Mesendoderm (in vitro differentiated cells): Measurements from ENCODE around the gene SLC6A5.

Source experiments
- DNase-seq: peaks from one replicate; pipeline ENCODE4 v3.0.0; 2013
- H2AK5ac ChIP-seq: 2 replicates; pipeline ENCODE4 v1.6.1; 2013; ENCODE audit warnings: low read length, inconsistent platforms
- H2BK120ac ChIP-seq: 2 replicates; pipeline ENCODE4 v1.6.1; 2013; ENCODE audit warnings: low read depth, mild to moderate bottlenecking, low read length, moderate library complexity, mixed read lengths
- H2BK15ac ChIP-seq: replicated peaks from 2 replicates; pipeline ENCODE4 v1.6.1; 2013; ENCODE audit warnings: low read depth, mild to moderate bottlenecking, moderate library complexity
- H2BK5ac ChIP-seq: 2 replicates; pipeline ENCODE4 v1.6.1; 2013; ENCODE audit warnings: low read length, inconsistent platforms
- H3K18ac ChIP-seq: 2 replicates; pipeline ENCODE4 v1.6.1; 2013; ENCODE audit warnings: mild to moderate bottlenecking, low read length, mixed read lengths
- H3K23ac ChIP-seq: one replicate; pipeline ENCODE4 v1.6.1; 2013; ENCODE audit warnings: low read length
- H3K27ac ChIP-seq: 2 replicates; pipeline ENCODE4 v1.5.1; 2013; ENCODE audit warnings: low read depth, mild to moderate bottlenecking, inconsistent platforms, low read length, moderate library complexity
- H3K27me3 ChIP-seq: 2 replicates; pipeline ENCODE4 v1.6.1; 2013; ENCODE audit warnings: low read length, control low read depth, mild to moderate bottlenecking, inconsistent platforms; ENCODE audit not compliant: insufficient read depth, poor library complexity
- H3K36me3 ChIP-seq: 2 replicates; pipeline ENCODE4 v1.6.1; 2013; ENCODE audit warnings: low read length, inconsistent platforms; ENCODE audit not compliant: control insufficient read depth, insufficient read depth
- H3K4ac ChIP-seq: one replicate; pipeline ENCODE4 v1.6.1; 2013; ENCODE audit warnings: low read depth, mild to moderate bottlenecking, low read length, moderate library complexity
- H3K4me1 ChIP-seq: 2 replicates; pipeline ENCODE4 v1.6.1; 2013; ENCODE audit warnings: low read depth, low read length, inconsistent platforms; ENCODE audit not compliant: control insufficient read depth
- H3K4me2 ChIP-seq: 2 replicates; pipeline ENCODE4 v1.6.1; 2013; ENCODE audit warnings: low read length
- H3K4me3 ChIP-seq: 2 replicates; pipeline ENCODE4 v1.5.1; 2013; ENCODE audit warnings: mild to moderate bottlenecking, low read length
- H3K56ac ChIP-seq: one replicate; pipeline ENCODE4 v1.6.1; 2013; ENCODE audit warnings: low read length
- H3K79me1 ChIP-seq: 2 replicates; pipeline ENCODE4 v1.6.1; 2013; ENCODE audit warnings: low read length, inconsistent platforms
- H3K79me2 ChIP-seq: 2 replicates; pipeline ENCODE4 v1.6.1; 2013; ENCODE audit warnings: mild to moderate bottlenecking, low read length; ENCODE audit not compliant: control insufficient read depth, insufficient read depth
- H3K9ac ChIP-seq: 2 replicates; pipeline ENCODE4 v1.6.1; 2013; ENCODE audit warnings: low read length, inconsistent platforms
- H4K5ac ChIP-seq: one replicate; pipeline ENCODE4 v1.6.1; 2013; ENCODE audit warnings: low read length
- H4K8ac ChIP-seq: one replicate; pipeline ENCODE4 v1.6.1; 2013; ENCODE audit warnings: low read depth, mild to moderate bottlenecking, control low read depth, low read length, moderate library complexity
- WGBS: extraction: QIAGEN DNeasy Blood & Tissue Kit; methylation state at CpG from one replicate; pipeline ENCODE4 v1.1.7; 2013; ENCODE audit warnings: low lambda C conversion rate, missing lambda C conversion rate; ENCODE audit not compliant: insufficient coverage; ENCODE audit errors: extremely low coverage; 5-methylcytosine and 5-hydroxymethylcytosine counted together

The SLC6A5 gene

DNA sequence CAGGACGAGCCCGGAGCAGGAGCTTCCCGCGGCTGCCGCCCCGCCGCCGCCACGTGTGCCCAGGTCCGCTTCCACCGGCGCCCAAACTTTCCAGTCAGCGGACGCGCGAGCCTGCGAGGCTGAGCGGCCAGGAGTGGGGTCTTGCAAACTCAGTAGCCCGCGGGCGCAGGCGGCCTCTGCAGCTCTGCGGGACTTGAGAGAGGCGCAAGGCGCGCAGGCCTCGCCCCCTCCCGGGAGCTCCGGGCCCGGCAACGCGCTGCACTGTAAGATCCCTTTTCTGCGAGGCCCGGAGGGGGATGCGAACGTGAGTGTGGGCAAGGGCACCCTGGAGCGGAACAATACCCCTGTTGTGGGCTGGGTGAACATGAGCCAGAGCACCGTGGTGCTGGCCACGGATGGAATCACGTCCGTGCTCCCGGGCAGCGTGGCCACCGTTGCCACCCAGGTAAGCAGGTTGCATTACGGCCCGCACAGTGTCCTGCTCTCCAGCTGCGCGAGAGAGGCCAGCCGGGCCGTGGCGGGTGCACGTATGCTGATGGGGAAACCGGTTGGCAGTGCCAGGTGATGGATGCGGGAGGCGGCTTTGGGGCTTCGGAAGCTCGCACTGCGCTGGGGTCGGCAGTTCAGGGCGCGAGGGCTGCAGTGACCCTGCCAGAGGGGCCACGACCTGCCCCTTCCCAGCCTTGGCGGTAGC, 2.0 kb downstream of the SLC6A5 start:
- Histone ChIP-seq H2AK5ac (no peak overlapping the region), H3K56ac (no peak overlapping the region), H4K8ac (no peak overlapping the region), H3K36me3 (no peaks in the 10 kb centered on the region), H2BK5ac (no peak overlapping the region), H3K79me1 (no peaks in the 10 kb centered on the region), H3K4me3 (no peak overlapping the region), H3K4ac (no peak overlapping the region), H3K4me1 (no peaks in the 10 kb centered on the region), H2BK15ac (no peak overlapping the region), H3K27me3 (peaks cover 55% of the 10 kb centered on the region), H3K9ac (no peak overlapping the region), H3K27ac (no peak overlapping the region), H3K79me2 (no peaks in the 10 kb centered on the region), H3K18ac (no peak overlapping the region), H3K4me2 (peak overlapping the region; percentile 28), H4K5ac (no peak overlapping the region), H3K23ac (no peak overlapping the region), H2BK120ac (no peak overlapping the region)
- no CpG with 5 or more reads among the region's 63 CpGs for WGBS
- DNase-seq, result peak; percentile 53

DNA sequence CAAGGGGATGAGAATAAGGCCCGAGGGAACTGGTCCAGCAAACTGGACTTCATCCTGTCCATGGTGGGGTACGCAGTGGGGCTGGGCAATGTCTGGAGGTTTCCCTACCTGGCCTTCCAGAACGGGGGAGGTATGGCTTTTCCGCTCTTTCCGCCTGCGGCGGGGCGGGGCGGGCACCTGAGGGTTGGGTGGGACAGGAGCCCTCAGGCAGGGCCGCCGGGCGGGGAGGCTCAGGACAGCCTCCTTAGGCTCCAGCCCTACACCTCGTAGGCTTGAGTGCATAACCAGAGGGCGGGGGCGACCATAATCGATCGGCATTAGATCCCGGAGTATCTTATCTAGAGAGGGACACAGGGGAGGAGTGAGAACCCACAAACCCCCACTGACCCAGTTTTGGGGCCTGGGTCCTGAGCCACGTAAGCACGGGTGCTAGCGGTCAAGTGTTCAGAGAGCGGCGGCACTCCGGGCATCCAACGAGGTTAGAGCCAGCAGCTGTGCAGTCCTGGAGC, 4.9 kb downstream of the SLC6A5 start:
- no peak overlapping the region for H2AK5ac ChIP-seq
- H3K79me2 ChIP-seq, result no peaks in the 10 kb centered on the region
- H2BK15ac ChIP-seq, result no peak overlapping the region
- no peak overlapping the region for H3K56ac ChIP-seq
- DNase-seq, result no peak
- H2BK5ac ChIP-seq, result no peak overlapping the region
- no peak overlapping the region for H4K5ac ChIP-seq
- H4K8ac ChIP-seq, result no peak overlapping the region
- no peaks in the 10 kb centered on the region for H3K79me1 ChIP-seq
- no peak overlapping the region for H3K18ac ChIP-seq
- no peak overlapping the region for H2BK120ac ChIP-seq
- H3K4me3 ChIP-seq, result no peak overlapping the region
- H3K4me1 ChIP-seq, result no peaks in the 10 kb centered on the region
- H3K4ac ChIP-seq, result no peak overlapping the region
- no peak overlapping the region for H3K9ac ChIP-seq
- H3K36me3 ChIP-seq, result no peaks in the 10 kb centered on the region
- H3K23ac ChIP-seq, result no peak overlapping the region
- H3K4me2 ChIP-seq, result no peak overlapping the region
- peaks cover 32% of the 10 kb centered on the region for H3K27me3 ChIP-seq
- no CpG with 5 or more reads among the region's 25 CpGs for WGBS
- H3K27ac ChIP-seq, result no peak overlapping the region

DNA sequence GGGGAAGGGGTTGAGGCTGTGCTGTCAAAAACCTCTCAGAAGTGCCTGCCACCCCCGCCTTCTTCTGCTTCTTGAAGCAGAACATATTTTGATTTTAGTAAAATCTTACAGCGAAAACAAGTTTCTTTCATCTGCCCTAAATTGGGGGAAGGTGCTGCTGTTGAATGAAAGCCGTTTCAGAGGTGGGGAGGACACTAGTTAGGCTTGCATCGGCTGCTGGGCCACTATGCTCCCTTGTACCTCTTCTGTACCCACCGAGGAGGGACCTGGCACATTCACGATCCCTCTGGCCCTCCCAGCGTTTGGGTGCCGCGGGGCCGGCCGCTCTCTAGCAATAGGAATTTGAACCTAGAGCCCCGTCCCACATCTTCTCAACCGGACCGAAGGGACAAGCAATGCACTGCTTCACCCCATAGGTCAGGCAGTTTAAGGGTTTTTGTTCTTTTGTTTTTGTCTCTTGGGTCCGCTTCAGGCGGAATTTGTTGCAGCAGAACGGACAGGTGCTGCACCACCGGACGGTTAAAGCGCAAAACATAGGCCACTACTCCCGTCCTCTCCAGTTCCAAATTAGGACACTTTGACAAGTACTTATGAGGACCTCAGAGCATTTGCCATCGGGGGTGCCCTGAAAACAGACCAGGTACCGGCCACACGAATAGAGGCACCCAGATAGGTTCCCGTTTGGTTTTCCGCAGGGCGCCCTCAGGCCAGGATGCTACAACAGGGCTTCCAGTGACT, 5.6 kb downstream of the SLC6A5 start:
- Histone ChIP-seq H3K18ac (no peak overlapping the region), H3K4me1 (no peaks in the 10 kb centered on the region), H3K9ac (no peak overlapping the region), H2BK5ac (no peak overlapping the region), H2BK120ac (no peak overlapping the region), H3K36me3 (no peaks in the 10 kb centered on the region), H2AK5ac (no peak overlapping the region), H4K8ac (no peak overlapping the region), H3K23ac (no peak overlapping the region), H2BK15ac (no peak overlapping the region), H3K27me3 (peaks cover 29% of the 10 kb centered on the region), H3K79me1 (no peaks in the 10 kb centered on the region), H3K56ac (no peak overlapping the region), H4K5ac (no peak overlapping the region), H3K4ac (no peak overlapping the region), H3K27ac (no peak overlapping the region), H3K4me3 (no peak overlapping the region), H3K79me2 (no peaks in the 10 kb centered on the region), H3K4me2 (no peak overlapping the region)
- no CpG with 5 or more reads among the region's 27 CpGs for WGBS
- DNase-seq, result no peak

DNA sequence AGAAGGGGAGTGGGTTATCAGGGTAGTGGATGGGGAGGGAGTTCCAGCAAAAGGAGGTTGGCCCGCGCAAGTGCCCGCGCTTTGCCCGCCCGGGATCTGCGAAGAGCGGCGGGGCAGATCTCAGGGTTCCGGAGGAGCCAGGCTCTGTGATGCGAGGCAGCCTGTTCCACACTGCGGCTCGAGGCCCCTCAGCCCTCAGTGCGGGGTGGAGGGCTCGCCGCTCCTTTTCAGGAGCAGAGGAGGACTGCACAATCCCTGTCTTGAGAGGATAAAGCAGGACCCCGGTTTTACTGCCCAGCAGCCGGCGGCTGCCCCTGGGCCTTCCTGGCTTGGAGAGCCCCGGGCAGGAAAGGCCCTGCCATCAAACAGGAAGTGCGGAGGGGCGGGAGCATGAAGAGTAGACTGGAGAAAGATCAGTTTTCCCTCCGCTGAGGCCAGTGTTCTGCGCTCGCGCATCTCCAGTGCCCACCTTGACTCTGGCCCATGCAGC, 6.2 kb downstream of the SLC6A5 start:
- Histone ChIP-seq H2BK5ac (no peak overlapping the region), H4K8ac (no peak overlapping the region), H2BK15ac (no peak overlapping the region), H3K27me3 (peaks cover 26% of the 10 kb centered on the region), H3K79me2 (no peaks in the 10 kb centered on the region), H2BK120ac (no peak overlapping the region), H3K9ac (no peak overlapping the region), H3K18ac (no peak overlapping the region), H4K5ac (no peak overlapping the region), H3K23ac (no peak overlapping the region), H3K27ac (no peak overlapping the region), H3K4ac (no peak overlapping the region), H3K56ac (no peak overlapping the region), H3K79me1 (no peaks in the 10 kb centered on the region), H3K4me2 (no peak overlapping the region), H3K36me3 (no peaks in the 10 kb centered on the region), H3K4me1 (no peaks in the 10 kb centered on the region), H2AK5ac (no peak overlapping the region), H3K4me3 (no peak overlapping the region)
- DNase-seq, result no peak
- WGBS, result no CpG with 5 or more reads among the region's 26 CpGs

DNA sequence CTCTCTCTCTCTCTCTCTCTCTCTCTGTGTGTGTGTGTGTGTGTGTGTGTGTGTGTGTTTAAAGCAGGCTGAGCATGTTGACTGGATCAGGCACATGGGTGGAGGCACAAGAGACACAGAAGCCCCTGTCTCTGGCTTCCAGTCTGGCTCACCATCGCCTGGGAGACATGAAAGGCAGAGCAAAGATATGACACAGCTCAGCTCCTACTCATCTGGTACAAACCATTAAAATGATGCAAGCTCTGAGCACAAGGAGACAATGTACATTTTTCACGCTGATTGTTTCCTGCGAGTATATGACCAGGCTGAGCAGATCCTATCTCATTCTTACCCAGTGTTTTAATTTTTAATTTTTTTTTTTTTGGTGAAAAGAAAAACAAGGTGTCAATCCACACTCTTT, 9.5 kb downstream of the SLC6A5 start:
- H2BK5ac ChIP-seq, result no peak overlapping the region
- no peak overlapping the region for H2BK120ac ChIP-seq
- H2BK15ac ChIP-seq, result no peak overlapping the region
- no peak overlapping the region for H3K4ac ChIP-seq
- no CpG with 5 or more reads among the region's 3 CpGs for WGBS
- H3K27ac ChIP-seq, result no peak overlapping the region
- no peak overlapping the region for H3K4me3 ChIP-seq
- no peak for DNase-seq
- H2AK5ac ChIP-seq, result no peak overlapping the region
- no peaks in the 10 kb centered on the region for H3K79me2 ChIP-seq
- no peaks in the 10 kb centered on the region for H3K79me1 ChIP-seq
- no peaks in the 10 kb centered on the region for H3K27me3 ChIP-seq
- no peak overlapping the region for H3K18ac ChIP-seq
- no peaks in the 10 kb centered on the region for H3K36me3 ChIP-seq
- H3K56ac ChIP-seq, result no peak overlapping the region
- H4K8ac ChIP-seq, result no peak overlapping the region
- H4K5ac ChIP-seq, result no peak overlapping the region
- no peak overlapping the region for H3K4me2 ChIP-seq
- H3K23ac ChIP-seq, result no peak overlapping the region
- H3K4me1 ChIP-seq, result no peaks in the 10 kb centered on the region
- no peak overlapping the region for H3K9ac ChIP-seq
